HUDEP-2 (cell line): ENCODE data around the gene MYH7.
"Not testable (repeated sequence)": the region's sequence is repeated elsewhere in the genome, so short reads cannot be mapped to it uniquely, and the experiment has no call there.

Source experiments
- DNase-seq, 76 experiments: peaks; one replicate each; lab custom pipeline; 2025; ENCODE audit not compliant: unreplicated experiment in 76 of 76; lab: John Stamatoyannopoulos, UW

MYH7 gene

DNA sequence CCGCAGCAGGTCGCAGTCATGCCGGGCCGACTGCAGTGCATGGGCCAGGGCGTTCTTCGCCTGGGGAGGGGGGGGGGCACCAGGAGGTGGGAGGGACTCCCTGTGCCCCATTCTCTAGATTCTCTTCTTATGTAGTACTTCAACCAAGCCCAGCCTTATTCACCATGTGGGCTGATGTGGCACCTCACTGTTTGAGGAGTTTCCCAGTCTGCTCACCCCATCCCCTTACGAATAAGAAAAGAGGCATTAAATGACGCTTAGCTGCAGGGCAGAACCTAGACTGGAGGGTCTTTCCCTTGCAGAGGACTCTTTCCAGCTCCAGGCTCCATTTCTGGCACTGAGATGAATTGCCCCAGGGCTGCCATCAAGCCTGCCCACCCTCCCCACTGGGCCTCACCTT lies 46.5 kb downstream of the MYH7 start:
- no peak for DNase-seq

DNA sequence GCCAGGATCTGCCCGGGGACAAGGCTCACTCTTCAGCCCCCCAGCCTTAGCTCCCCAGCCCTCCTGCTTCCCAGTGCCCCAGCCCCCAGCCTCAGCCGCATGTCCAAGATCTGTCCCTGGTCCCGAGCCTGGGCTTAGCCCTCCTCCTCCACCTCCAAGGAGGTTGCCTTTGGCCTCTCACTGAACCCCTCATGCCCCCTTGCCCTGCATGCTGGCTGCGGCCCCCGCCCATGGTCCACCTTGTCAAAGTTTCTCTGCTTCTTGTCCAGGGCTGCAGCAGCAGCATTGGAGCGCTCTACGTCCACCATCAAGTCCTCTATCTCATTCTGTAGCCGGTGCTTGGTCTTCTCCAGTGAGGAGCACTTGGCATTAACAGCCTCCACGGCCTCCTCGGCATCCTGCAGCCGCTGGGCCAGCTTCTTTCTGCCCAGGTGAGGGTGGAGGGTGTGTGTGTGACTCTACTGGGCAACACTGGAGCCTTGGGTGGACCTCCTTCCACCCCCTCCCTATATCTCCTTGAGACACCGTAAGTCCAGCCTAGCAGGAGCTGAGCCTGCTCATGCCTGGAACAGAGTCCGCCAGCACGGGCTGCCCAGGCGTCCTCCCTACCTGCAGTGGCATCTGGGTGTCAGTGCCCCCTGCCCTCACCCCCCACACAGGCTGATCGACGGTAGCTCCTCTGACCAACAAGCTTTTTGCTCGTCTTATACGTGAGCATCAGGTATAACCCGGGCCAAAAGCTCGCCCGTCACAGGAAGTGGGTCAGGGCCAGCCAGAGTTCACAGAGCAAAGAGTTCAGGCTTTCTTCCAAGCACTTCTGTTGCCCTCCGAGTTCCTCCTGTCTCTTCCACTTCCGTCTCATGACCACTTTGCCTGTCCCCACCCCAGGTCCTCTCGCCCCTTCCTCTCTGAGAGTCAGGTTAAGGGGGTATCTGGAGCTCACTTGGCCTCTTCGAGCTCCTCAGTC lies 47.3 kb downstream of the MYH7 start:
- no peak for DNase-seq

GRCh38 chr14:23386999-23387398 lies 48.5 kb downstream of the MYH7 start:
- DNase-seq: no peak

DNA sequence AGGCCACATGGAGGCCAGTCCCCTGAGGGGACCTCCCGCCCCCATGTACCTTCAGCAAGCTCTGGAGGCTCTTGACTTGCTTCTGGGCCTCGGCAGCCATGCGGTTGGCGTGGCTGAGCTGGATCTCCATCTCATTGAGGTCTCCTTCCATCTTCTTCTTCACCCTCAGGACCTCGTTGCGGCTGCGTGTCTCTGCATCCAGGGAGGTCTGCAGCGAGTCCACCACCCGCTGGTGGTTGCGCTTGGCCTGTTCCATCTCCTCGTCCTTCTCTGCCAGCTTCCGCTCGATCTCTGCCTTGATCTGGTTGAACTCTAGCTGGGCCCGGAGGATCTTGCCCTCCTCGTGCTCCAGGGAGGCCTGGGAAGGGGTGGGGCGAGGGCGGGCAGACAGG lies 49.2 kb downstream of the MYH7 start:
- not testable (repeated sequence) for DNase-seq

DNA sequence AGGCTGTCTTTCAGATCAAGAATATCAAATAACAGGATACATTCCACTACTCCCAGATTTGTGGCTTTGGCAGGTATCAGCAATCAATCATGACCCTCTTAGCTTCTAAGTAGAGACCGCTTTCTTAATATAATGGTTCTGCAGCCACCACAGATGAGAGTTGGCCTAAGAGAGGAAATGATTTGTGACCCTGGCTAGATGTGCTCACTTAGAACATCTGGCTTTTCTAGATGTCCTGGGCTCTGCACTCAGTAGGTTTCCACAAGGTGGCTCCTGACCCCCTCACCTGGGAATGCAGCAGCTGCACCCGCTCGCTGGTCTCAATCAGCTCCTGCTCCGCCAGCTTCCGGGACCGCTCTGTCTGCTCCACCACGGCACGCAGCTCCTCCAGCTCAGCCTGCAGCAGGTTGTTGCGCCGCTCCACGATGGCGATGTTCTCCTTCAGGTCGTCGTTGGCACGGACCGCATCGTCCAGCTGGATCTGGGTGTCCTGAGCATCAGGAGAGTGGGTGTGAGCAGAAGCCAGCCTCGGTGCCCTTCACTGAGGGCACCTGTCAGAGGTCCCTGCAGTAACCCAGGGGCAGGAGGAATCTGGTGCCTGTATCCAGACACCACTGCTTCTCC lies 49.7 kb downstream of the MYH7 start:
- DNase-seq: no peak

GRCh38 chr14:23385244-23385641 lies 50.2 kb downstream of the MYH7 start:
- no peak for DNase-seq

GRCh38 chr14:23384364-23385080 lies 50.9 kb downstream of the MYH7 start:
- no peak for DNase-seq

DNA sequence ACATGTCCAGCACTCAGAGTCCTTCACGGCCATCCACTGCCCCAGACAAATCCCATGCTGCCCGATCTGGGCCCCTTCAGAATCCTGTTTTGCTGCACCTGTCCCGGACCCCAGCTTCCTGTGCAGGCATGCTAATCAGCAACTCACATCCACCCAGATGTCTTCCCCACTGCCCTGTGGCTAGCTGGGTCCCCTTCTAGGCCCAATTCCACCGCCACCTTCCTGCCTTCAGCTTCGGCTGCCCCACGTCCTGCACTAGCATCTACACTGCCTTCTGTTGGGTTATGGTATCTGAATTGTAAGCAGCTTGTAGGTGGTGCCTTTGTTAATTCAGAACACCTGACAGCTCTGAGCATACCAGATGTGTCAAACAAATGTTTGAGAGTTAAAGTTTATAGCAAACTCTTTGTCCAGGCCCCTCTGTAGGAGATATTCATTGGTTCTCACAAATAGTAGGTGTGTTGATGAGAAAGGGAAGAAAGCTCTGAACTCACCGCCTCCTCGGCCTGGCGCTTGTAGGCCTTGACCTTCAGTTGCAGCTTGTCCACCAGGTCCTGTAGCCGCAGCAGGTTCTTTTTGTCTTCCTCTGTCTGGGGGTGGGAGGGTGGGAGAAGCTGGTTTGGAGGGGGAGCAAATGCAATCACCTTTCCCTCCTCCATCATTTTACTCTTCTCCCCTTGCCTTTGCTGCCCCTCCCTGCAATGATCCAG lies 52.6 kb downstream of the MYH7 start:
- no peak for DNase-seq

GRCh38 chr14:23382276-23382675 lies 53.2 kb downstream of the MYH7 start:
- DNase-seq: no peak

DNA sequence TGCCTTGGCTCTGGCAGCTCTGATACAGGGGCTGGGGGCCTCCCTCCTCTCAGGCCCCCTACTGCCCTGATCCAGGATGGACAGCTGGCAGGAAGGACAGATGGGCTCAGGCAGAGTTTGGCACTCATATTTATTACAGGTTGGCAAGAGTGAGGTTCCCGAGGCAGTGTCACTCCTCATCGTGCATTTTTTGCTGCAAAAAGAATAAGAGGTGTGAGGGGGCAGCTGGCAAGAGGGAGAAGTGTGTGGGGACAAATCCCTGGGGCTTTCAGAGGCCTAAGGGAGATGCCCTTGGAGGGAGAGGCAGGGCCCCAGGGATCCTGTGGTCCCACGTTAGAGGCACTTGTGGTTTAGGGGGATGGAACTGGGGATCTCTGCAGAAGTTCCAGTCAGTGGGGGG lies 53.6 kb downstream of the MYH7 start:
- no peak for DNase-seq

GRCh38 chr14:23380976-23381375 lies 54.5 kb downstream of the MYH7 start:
- no peak for DNase-seq

DNA sequence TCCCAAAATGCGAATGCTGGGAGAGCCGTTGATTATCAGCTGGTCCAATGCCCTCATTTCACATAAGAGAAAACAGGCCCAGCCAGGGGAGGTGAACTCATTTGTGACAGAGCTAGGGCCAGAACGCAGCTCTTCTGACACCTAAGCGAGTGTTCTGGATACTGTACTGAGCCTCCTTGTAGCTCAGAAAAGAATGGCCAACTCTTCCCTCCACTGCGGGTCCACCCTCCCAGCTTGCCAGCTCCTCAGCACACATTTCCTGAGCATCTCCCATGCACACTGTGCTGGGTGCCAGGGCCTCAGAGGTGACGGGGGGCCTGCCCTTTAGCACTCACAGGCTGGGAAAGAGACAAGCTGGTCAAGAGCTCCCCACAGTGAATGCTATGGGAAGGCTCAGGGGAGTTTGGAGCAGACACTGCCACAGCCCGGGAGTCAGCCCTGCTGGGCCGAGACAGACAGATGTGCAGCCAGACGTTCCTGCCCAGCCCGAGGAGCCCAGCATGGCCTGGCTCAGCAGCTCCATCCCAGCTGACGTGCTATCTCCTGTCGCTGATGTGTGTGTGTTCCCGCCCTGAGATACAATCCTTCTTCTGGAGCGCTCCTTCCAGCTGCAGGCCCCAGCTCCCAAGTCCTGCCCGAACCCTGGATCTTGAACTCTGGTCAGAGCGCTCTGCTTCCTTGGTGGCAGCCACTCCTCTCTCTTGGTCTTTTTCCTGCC lies 55.1 kb downstream of the MYH7 start:
- DNase-seq: no peak

- peak in 39 of 76 experiments; percentile 0 to 55 (median 22) for DNase-seq
Measured at GRCh38 chr14:23379366-23380196, 55.9 kb downstream of the MYH7 start.

GRCh38 chr14:23378612-23379220 lies 56.7 kb downstream of the MYH7 start:
- DNase-seq: no peak

- DNase-seq: no peak
Measured at GRCh38 chr14:23377573-23378563, 57.6 kb downstream of the MYH7 start.

DNA sequence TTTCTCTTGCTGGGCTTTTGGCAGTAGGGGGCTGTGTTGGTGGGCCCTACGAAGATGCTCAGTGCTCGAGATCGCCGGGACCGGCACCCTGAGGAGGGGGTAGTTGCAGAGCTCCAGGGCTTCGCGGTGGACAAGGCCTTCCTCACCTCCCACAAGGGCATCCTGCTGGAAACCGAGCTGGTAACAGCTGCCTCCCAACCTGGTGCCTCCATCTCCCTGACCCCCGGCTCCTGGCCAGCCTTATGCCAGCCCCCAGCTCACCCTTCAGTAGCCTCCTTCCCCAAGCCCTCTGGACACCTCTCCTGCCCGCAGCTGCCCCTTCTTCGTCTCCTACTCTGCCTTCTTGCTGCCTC lies 58.3 kb downstream of the MYH7 start:
- no peak for DNase-seq

DNA sequence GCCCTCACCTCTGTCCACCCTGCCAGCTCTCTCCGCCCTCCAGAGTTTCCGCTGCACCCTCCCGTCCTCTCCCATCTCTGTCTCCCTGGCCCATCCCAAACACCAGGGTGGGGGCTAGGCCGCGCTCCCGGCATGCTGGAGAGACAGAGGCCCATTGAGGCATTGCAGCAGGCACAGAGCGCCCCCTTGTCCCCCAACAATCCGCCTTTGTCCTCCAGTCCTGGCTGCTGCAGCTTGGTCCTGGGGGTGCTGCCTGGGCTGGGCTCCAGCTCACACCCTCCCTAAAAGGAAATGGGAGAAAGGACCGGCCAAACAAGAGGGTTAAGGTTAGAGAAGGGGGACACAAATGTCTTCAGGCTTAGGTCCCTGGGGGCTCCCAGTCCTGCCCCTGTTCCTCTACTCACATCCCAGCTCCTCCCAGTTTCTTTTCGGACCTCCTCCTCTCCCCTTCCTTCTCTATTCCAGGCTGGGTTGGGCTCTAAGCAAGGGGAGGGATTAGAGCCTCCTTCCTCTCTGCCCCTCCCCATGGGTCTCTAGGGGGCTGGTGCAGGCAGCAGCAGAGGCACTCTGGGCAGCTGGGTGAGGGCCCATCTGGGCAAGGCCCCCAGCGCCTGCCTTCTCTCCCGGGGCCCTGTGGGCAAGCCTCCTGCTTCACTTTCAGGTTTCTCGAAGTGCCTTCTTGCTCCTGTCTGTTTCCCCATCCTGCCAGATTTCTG lies 58.8 kb downstream of the MYH7 start, which contains the start of gene CMTM5:
Gene CMTM5 (plus strand): TSS at position 565 of the 716 bp plus-strand sequence. CDS start 206 bp downstream, outside the sequence.
- no peak for DNase-seq
